Esophagus muscularis mucosa (tissue), 3 donors: Measurements from ENCODE around the gene SLC22A25.

Experiments used
- CTCF ChIP-seq, 3 experiments: fragments of 200-600 bp in 2 of 3; fragments of 450-650 bp in 1 of 3; sonication (generic) in 2 of 3; IDR thresholded peaks; one replicate each; pipeline ENCODE4 v1.5.1; 2017 to 2019; ENCODE audit warnings: antibody characterized with exemption in 3 of 3, mild to moderate bottlenecking in 2 of 3, moderate library complexity in 1 of 3
- POLR2AphosphoS5 ChIP-seq, 2 donors: sonication (generic); formaldehyde crosslinking; IDR thresholded peaks; one replicate each; pipeline ENCODE4 v1.6.1; 2017; ENCODE audit warnings: antibody characterized with exemption in 2 of 2

- TF ChIP-seq CTCF (IDR thresholded peaks at IDR 0.05) (no peak), POLR2AphosphoS5 (IDR thresholded peaks at IDR 0.05) (no peak)
These were observed 37.5 kb upstream of the SLC22A25 start for GRCh38 chr11:63280920-63281319.
